Smooth muscle cell (in vitro differentiated cells): ENCODE results near the gene AP2A1. TPM values are rescaled to one million over a fixed set of nuclear protein-coding genes. Genes with fewer than 3 reads are reported as not detected.

Experiments used
- DNase-seq: peaks from one replicate; lab custom pipeline; 2025; ENCODE audit not compliant: unreplicated experiment; lab: John Stamatoyannopoulos, UW
- H2AFZ ChIP-seq: fragments of 200-600 bp; sonication (generic); 2 replicates; pipeline ENCODE4 v1.6.0; 2016; ENCODE audit warnings: antibody characterized with exemption, low read depth, mild to moderate bottlenecking
- H3F3A ChIP-seq: fragments of 200-600 bp; sonication (generic); 2 replicates; pipeline ENCODE4 v1.6.0; 2017; ENCODE audit warnings: antibody characterized with exemption, low read depth
- H3K27ac ChIP-seq: fragments of 200-600 bp; sonication (generic); 2 replicates; pipeline ENCODE4 v1.5.1; 2016; ENCODE audit warnings: low read depth, mild to moderate bottlenecking
- H3K27me3 ChIP-seq: fragments of 200-600 bp; sonication (generic); 2 replicates; pipeline ENCODE4 v1.6.1; 2016; ENCODE audit warnings: low read depth, mild to moderate bottlenecking
- H3K36me3 ChIP-seq: fragments of 200-600 bp; sonication (generic); 2 replicates; pipeline ENCODE4 v1.5.1; 2016; ENCODE audit warnings: low read depth
- H3K4me1 ChIP-seq: fragments of 200-600 bp; sonication (generic); 2 replicates; pipeline ENCODE4 v1.5.1; 2016; ENCODE audit warnings: low read depth
- H3K4me2 ChIP-seq: fragments of 200-600 bp; sonication (generic); 2 replicates; pipeline ENCODE4 v1.6.0; 2016; ENCODE audit warnings: mild to moderate bottlenecking
- H3K4me3 ChIP-seq: fragments of 200-600 bp; sonication (generic); 2 replicates; pipeline ENCODE4 v1.5.1; 2016; ENCODE audit warnings: mild to moderate bottlenecking
- H3K79me2 ChIP-seq: fragments of 200-600 bp; sonication (generic); 2 replicates; pipeline ENCODE4 v1.6.0; 2016; ENCODE audit warnings: low read depth, mild to moderate bottlenecking
- H3K9ac ChIP-seq: fragments of 200-600 bp; sonication (generic); 2 replicates; pipeline ENCODE4 v1.6.0; 2016; ENCODE audit warnings: low read depth
- H3K9me3 ChIP-seq: fragments of 200-600 bp; sonication (generic); replicated peaks from 2 replicates; pipeline ENCODE4 v1.5.1; 2016; ENCODE audit warnings: low read depth
- H4K20me1 ChIP-seq: fragments of 200-600 bp; sonication (generic); 2 replicates; pipeline ENCODE4 v1.6.0; 2016; ENCODE audit warnings: low read depth
- CTCF ChIP-seq: fragments of 200-600 bp; sonication (generic); IDR thresholded peaks from 2 replicates; pipeline ENCODE4 v1.5.1; 2017; ENCODE audit warnings: borderline replicate concordance, mild to moderate bottlenecking, antibody characterized with exemption; ENCODE audit not compliant: insufficient read depth, poor library complexity, severe bottlenecking
- WGBS: methylation state at CpG from one replicate; pipeline ENCODE4 v1.1.7; 2016; ENCODE audit warnings: low lambda C conversion rate; 5-methylcytosine and 5-hydroxymethylcytosine counted together
- polyA plus RNA-seq: library from polyadenylated mRNA; unstranded; fragments of >200 nt; fragmentation: Nextera tagmentation; extraction: Ambion mirVana; gene quantifications from 2 replicates; pipeline ENCODE4 v1.2.1, GENCODE V29; 2016
- total RNA-seq: library from RNA; depleted of rRNA; stranded (reverse); fragments of >200 nt; gene quantifications from 2 replicates; pipeline ENCODE4 v1.2.3, GENCODE V29; 2014

Gene AP2A1
- total and polyA plus RNA-seq, 2 experiments from 2014 or later = 57.7 to 65.2 TPM

GRCh38 chr19:49792829-49793560 lies 26.2 kb downstream of the AP2A1 start:
- Histone ChIP-seq H3K9me3 (no peaks in the 10 kb centered on the region), H4K20me1 (peaks cover 26% of the 10 kb centered on the region), H3K4me2 (no peak overlapping the region), H3K27ac (peak overlapping the region; percentile 26), H3K4me3 (no peak overlapping the region), H2AFZ (no peak overlapping the region), H3K4me1 (no peaks in the 10 kb centered on the region), H3K79me2 (peaks cover 3% of the 10 kb centered on the region), H3K9ac (no peak overlapping the region), H3F3A (no peaks in the 10 kb centered on the region), H3K27me3 (no peaks in the 10 kb centered on the region), H3K36me3 (no peaks in the 10 kb centered on the region)
- WGBS = 89% methylated on average over 22 of the region's 22 CpGs
- DNase-seq = no peak
- no peak for TF ChIP-seq CTCF

- H4K20me1 ChIP-seq = peaks cover 21% of the 10 kb centered on the region
- H3K9ac ChIP-seq = no peak overlapping the region
- H3K4me3 ChIP-seq = no peak overlapping the region
- H3K27me3 ChIP-seq = no peaks in the 10 kb centered on the region
- H3K4me1 ChIP-seq = no peaks in the 10 kb centered on the region
- H3K36me3 ChIP-seq = no peaks in the 10 kb centered on the region
- peak overlapping the region; percentile 26 for H3K27ac ChIP-seq
- H2AFZ ChIP-seq = no peak overlapping the region
- H3K79me2 ChIP-seq = peaks cover 3% of the 10 kb centered on the region
- H3K9me3 ChIP-seq = no peaks in the 10 kb centered on the region
- no peak for DNase-seq
- TF ChIP-seq CTCF = no peak
- no peak overlapping the region for H3K4me2 ChIP-seq
- 69% methylated on average over 6 of the region's 6 CpGs for WGBS
- H3F3A ChIP-seq = no peaks in the 10 kb centered on the region
Observed at GRCh38 chr19:49793561-49793840, 26.7 kb downstream of the AP2A1 start.

DNA sequence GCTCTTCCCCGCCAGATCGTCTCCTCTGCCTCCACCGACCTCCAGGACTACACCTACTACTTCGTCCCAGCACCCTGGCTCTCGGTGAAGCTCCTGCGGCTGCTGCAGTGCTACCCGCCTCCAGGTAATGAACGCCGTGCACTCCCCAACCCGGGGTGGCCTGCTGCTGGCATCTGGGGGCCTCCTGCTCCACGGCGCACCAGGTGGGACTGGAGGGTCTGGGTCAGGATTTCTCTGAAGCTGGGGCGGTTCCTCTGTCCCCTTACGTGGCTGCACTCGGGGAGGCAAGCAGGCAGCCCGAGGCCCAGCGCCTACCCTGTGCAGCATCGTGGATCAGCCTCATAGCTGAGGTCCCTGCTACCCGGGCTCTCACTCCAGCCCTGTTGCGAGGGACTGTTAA lies 28.8 kb downstream of the AP2A1 start:
- Histone ChIP-seq H3K4me2 (no peak overlapping the region), H3K27ac (no peak overlapping the region), H3K79me2 (no peaks in the 10 kb centered on the region), H3K4me3 (no peak overlapping the region), H3K9me3 (no peaks in the 10 kb centered on the region), H4K20me1 (peaks cover 4% of the 10 kb centered on the region), H3K27me3 (no peaks in the 10 kb centered on the region), H3K9ac (no peak overlapping the region), H3K36me3 (no peaks in the 10 kb centered on the region), H3K4me1 (no peaks in the 10 kb centered on the region), H2AFZ (no peak overlapping the region), H3F3A (no peaks in the 10 kb centered on the region)
- no peak for TF ChIP-seq CTCF
- 98% methylated on average over 20 of the region's 20 CpGs for WGBS
- DNase-seq = no peak

DNA sequence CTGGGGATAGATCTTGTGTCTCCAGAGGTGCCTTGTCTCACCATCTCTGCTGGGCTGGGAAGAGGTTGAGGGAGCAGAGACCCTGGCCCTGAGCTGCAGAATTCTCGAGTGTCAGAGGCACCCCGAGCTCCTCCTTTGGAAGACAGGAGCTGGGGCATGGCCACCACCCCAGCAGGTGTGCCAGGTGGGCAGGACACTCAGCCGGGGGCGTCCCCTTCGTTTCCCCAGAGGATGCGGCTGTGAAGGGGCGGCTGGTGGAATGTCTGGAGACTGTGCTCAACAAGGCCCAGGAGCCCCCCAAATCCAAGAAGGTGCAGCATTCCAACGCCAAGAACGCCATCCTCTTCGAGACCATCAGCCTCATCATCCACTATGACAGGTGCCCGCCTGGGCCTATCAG lies 31.8 kb downstream of the AP2A1 start:
- Histone ChIP-seq H4K20me1 (no peaks in the 10 kb centered on the region), H3K4me2 (no peak overlapping the region), H3K79me2 (no peaks in the 10 kb centered on the region), H3K4me3 (no peak overlapping the region), H3K27me3 (no peaks in the 10 kb centered on the region), H3K27ac (no peak overlapping the region), H3K9me3 (no peaks in the 10 kb centered on the region), H3F3A (no peaks in the 10 kb centered on the region), H3K9ac (no peak overlapping the region), H2AFZ (no peak overlapping the region), H3K36me3 (no peaks in the 10 kb centered on the region), H3K4me1 (no peaks in the 10 kb centered on the region)
- TF ChIP-seq CTCF = no peak
- over 99% methylated on average over 11 of the region's 11 CpGs for WGBS
- no peak for DNase-seq
